ENCODE results near the gene BRD3OS. TPM values are rescaled to one million over a fixed set of nuclear protein-coding genes. Genes with fewer than 3 reads are reported as not detected.

Gene BRD3OS
- total and polyA plus RNA-seq, 2 donors (not counting 3 experiments of a cell fraction or from before 2014, with no cell fraction given), result 11.9 to 15.4 TPM

- ChIA-PET CTCF (interaction anchor here (0.7 to 1.2 kb wide), 2 partner anchors 10 to 528 kb away, joined by 3 read pairs; no protein-coding TSS in a partner anchor), POLR2A (no interaction called here)
- Histone ChIP-seq H3K9ac (replicated peaks; ENCODE audit: extremely low read depth, insufficient read depth, low read length) (no peak overlapping the region), H3K79me2 (ENCODE audit: control insufficient read depth, insufficient read depth, low read length) (no peaks in the 10 kb centered on the region), H3K4me1 (ENCODE audit: control insufficient read depth, extremely low read depth, insufficient read depth, low read length) (no peaks in the 10 kb centered on the region), H2AFZ (ENCODE audit: low read depth, low read length) (no peak overlapping the region), H3K4me2 (ENCODE audit: insufficient read depth, low read length) (no peak overlapping the region), H3K36me3 (ENCODE audit: control insufficient read depth in 2 of 2, extremely low read depth in 1 of 2, insufficient read depth in 2 of 2, low read length in 2 of 2) (no peaks in the 10 kb centered on the region), H4K20me1 (replicated peaks; ENCODE audit: control insufficient read depth, extremely low read depth, insufficient read depth, low read length) (no peaks in the 10 kb centered on the region), H3K27ac (ENCODE audit: insufficient read depth, low read depth, low read length) (no peak overlapping the region), H3K4me3 (replicated peaks in 1 of 3; ENCODE audit: insufficient read depth in 1 of 3, low read depth in 1 of 3, low read length in 3 of 3) (no peak overlapping the region), H3K27me3 (ENCODE audit: control insufficient read depth in 2 of 2, insufficient read depth in 2 of 2, low read length in 2 of 2) (no peaks in the 10 kb centered on the region), H3K9me1 (replicated peaks; ENCODE audit: control insufficient read depth, extremely low read depth, insufficient read depth, low read length) (no peaks in the 10 kb centered on the region), H3K9me3 (replicated peaks; ENCODE audit: control insufficient read depth, insufficient read depth, low read length) (no peaks in the 10 kb centered on the region)
- TF ChIP-seq, protein P1, sequence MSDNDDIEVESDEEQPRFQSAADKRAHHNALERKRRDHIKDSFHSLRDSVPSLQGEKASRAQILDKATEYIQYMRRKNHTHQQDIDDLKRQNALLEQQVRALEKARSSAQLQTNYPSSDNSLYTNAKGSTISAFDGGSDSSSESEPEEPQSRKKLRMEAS (IDR thresholded peaks at IDR 0.05; ENCODE audit: insufficient read depth, insufficient read length), result no peak
- no peak for TF ChIP-seq MYC (IDR thresholded peaks at IDR 0.05; ENCODE audit: low read depth, low read length)
- TF ChIP-seq, protein P2, sequence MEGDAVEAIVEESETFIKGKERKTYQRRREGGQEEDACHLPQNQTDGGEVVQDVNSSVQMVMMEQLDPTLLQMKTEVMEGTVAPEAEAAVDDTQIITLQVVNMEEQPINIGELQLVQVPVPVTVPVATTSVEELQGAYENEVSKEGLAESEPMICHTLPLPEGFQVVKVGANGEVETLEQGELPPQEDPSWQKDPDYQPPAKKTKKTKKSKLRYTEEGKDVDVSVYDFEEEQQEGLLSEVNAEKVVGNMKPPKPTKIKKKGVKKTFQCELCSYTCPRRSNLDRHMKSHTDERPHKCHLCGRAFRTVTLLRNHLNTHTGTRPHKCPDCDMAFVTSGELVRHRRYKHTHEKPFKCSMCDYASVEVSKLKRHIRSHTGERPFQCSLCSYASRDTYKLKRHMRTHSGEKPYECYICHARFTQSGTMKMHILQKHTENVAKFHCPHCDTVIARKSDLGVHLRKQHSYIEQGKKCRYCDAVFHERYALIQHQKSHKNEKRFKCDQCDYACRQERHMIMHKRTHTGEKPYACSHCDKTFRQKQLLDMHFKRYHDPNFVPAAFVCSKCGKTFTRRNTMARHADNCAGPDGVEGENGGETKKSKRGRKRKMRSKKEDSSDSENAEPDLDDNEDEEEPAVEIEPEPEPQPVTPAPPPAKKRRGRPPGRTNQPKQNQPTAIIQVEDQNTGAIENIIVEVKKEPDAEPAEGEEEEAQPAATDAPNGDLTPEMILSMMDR (IDR thresholded peaks at IDR 0.05; ENCODE audit: extremely low read depth in 1 of 2, insufficient read depth in 1 of 2, low read depth in 1 of 2, low read length in 2 of 2), result no peak
- no peak for TF ChIP-seq GATA2 (IDR thresholded peaks at IDR 0.05; ENCODE audit: insufficient read depth, insufficient read length, low read depth, low read length)
- TF ChIP-seq POLR2A (IDR thresholded peaks at IDR 0.05; ENCODE audit: low read depth, low read length), result no peak
- TF ChIP-seq FOS (IDR thresholded peaks at IDR 0.05; ENCODE audit: borderline replicate concordance, insufficient read depth, low read length), result no peak
- no peak for TF ChIP-seq JUN (IDR thresholded peaks at IDR 0.05; ENCODE audit: borderline replicate concordance, insufficient read depth, insufficient read length, low read depth)
- no peak for TF ChIP-seq EZH2 (IDR thresholded peaks at IDR 0.05; ENCODE audit: borderline replicate concordance, low read depth, low read length, severe bottlenecking)
- TF ChIP-seq POLR2AphosphoS5 (IDR thresholded peaks at IDR 0.05; ENCODE audit: insufficient read depth, low read depth, low read length), result no peak
- intact Hi-C loops (cut with micrococcal nuclease), result no loop called here
- no peak for DNase-seq (ENCODE audit: low read depth, low spot score)
- dilution Hi-C loops (cut with MboI; ENCODE audit: extremely low pct_ligation_motif_present, low sequenced_read_pairs), result no loop called here
- no peak for FAIRE-seq
- no TSS peak for BruUV-seq (replicated peaks)
Measured at GRCh38 chr9:134014946-134015345, 10.3 kb upstream of the BRD3OS start.
